Activated CD4-positive, alpha-beta memory T cell treated with anti-CD3 and anti-CD28 coated beads for 36 hours (primary cell): ENCODE results near the gene WDR31. TPM values are rescaled to one million over a fixed set of nuclear protein-coding genes. Genes with fewer than 3 reads are reported as not detected.
"Not testable (repeated sequence)": the region's sequence is repeated elsewhere in the genome, so short reads cannot be mapped to it uniquely, and the experiment has no call there.

Source experiments
- CTCF ChIA-PET: fragments of 350-600 bp; sonication (Branson Sonifier 250); formaldehyde crosslinking; loops from one replicate; lab custom pipeline; 2021; ENCODE audit warnings: antibody characterized with exemption, inconsistent platforms; lab: Charles Lee
- POLR2A ChIA-PET: fragments of 350-600 bp; sonication (Branson Sonifier 250); formaldehyde crosslinking; loops from one replicate; lab custom pipeline; 2021; ENCODE audit warnings: antibody characterized with exemption; lab: Charles Lee
- DNase-seq: peaks from one replicate; pipeline ENCODE4 v3.0.0-alpha.2; 2020
- H3K27ac Mint-ChIP-seq: one replicate; pipeline ENCODE4 v1.8.0; 2021; ENCODE audit warnings: mixed read lengths
- H3K27me3 Mint-ChIP-seq: one replicate; pipeline ENCODE4 v1.8.0; 2021; ENCODE audit warnings: mixed read lengths
- H3K36me3 Mint-ChIP-seq: one replicate; pipeline ENCODE4 v1.8.0; 2021; ENCODE audit warnings: mixed read lengths
- H3K4me1 Mint-ChIP-seq: one replicate; pipeline ENCODE4 v1.8.0; 2021; ENCODE audit warnings: low read depth, mixed read lengths
- H3K4me3 Mint-ChIP-seq: one replicate; pipeline ENCODE4 v1.8.0; 2021; ENCODE audit warnings: mild to moderate bottlenecking, mixed read lengths
- H3K9me3 Mint-ChIP-seq: one replicate; pipeline ENCODE4 v1.8.0; 2021; ENCODE audit warnings: mixed read lengths
- intact Hi-C: fragments of 100-400 bp; cut with micrococcal nuclease; formaldehyde crosslinking; loops from one replicate; pipeline ENCODE4 v1.15.1; 2023
- total RNA-seq, 2 experiments: library from RNA; stranded (reverse); gene quantifications; one replicate each; pipeline ENCODE4 v1.2.3, GENCODE V29; 2021

The WDR31 gene
- total RNA-seq = 1 to 10 TPM; 1.6 to 2.4 TPM

GRCh38 chr9:113340011-113340699, at the start of gene WDR31:
WDR31 (minus strand) TSS chr9:113340275; CDS start chr9:113332022, 8,253 bp downstream.
- intact Hi-C loops = loop anchor here (1.0 to 10.0 kb wide), 6 partner anchors 8 to 175 kb away; partner anchors contain the start of genes C9orf43, CDC26, FKBP15 and HDHD3
- ChIA-PET POLR2A (interaction anchor here (0.7 to 3.6 kb wide), 8 partner anchors 10 to 177 kb away, joined by 3 to 19 read pairs (median 5); partner anchors contain the start of genes ALAD, BSPRY, C9orf43 and FKBP15), CTCF (interaction anchor here (0.6 to 2.1 kb wide), 9 partner anchors 8 to 1805 kb away, joined by 3 to 11 read pairs (median 3); partner anchors contain the start of genes ALAD, BSPRY, CDC26 and PRPF4)
- Mint-ChIP-seq H3K27me3 (no peaks in the 10 kb centered on the region), H3K36me3 (no peaks in the 10 kb centered on the region), H3K4me3 (peak within 1 kb of the TSS; percentile 72), H3K27ac (no peak within 1 kb of the TSS), H3K4me1 (peaks cover 27% of the 10 kb centered on the region), H3K9me3 (no peaks in the 10 kb centered on the region)
- peak; percentile 88 for DNase-seq

DNA sequence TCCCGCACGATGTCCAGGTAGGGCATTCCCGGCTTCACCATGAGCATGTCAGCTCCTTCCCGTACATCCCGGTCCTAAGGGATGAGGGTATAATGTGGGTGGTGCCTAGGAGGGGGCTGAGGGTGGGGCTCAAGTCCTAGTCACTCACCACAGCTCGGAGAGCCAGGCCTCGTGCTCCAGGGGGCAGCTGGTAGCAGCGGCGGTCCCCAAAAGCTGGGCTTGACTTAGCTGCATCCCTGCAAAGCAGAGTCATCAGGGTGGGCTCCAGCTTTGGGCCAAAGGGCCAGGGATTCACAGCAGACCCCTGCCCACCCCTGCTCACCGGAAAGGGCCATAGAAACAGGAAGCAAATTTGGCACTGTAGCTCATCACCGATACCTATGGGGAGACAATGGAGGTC, 49.4 kb upstream of the WDR31 start:
- Mint-ChIP-seq H3K9me3 (no peaks in the 10 kb centered on the region), H3K27ac (no peak overlapping the region), H3K4me3 (no peak overlapping the region), H3K4me1 (no peaks in the 10 kb centered on the region), H3K27me3 (no peaks in the 10 kb centered on the region), H3K36me3 (peaks cover 14% of the 10 kb centered on the region)
- intact Hi-C loops = no loop called here
- DNase-seq = no peak
- CTCF ChIA-PET = no interaction called here
- POLR2A ChIA-PET = interaction anchor here (1.0 kb wide), 1 partner anchor 21 kb away, joined by 3 read pairs; the partner anchor contains the start of genes C9orf43 and POLE3

DNA sequence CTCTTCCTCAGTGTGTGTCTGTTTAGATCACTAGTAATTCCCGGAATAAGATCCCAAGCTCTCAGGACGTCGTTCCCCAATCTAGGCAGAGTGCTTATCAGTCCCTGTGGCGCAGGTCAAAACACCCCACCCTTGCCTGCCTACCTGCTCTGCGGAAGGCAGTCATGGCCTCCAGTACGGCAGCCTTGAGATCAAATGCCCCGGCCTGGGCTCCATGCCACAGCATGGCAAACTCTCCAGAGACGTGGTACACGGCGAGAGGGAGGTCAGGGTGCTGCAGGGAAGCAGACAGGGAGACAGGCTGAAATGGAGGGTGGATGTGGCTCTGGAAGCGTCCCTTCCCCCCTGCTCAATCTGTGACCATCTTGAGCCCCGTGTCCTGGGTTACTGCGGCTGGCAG, 48.8 kb upstream of the WDR31 start:
- no peaks in the 10 kb centered on the region for H3K4me1 Mint-ChIP-seq
- ChIA-PET CTCF (no interaction called here), POLR2A (interaction anchor here (1.0 kb wide), 1 partner anchor 21 kb away, joined by 3 read pairs; the partner anchor contains the start of genes C9orf43 and POLE3)

DNA sequence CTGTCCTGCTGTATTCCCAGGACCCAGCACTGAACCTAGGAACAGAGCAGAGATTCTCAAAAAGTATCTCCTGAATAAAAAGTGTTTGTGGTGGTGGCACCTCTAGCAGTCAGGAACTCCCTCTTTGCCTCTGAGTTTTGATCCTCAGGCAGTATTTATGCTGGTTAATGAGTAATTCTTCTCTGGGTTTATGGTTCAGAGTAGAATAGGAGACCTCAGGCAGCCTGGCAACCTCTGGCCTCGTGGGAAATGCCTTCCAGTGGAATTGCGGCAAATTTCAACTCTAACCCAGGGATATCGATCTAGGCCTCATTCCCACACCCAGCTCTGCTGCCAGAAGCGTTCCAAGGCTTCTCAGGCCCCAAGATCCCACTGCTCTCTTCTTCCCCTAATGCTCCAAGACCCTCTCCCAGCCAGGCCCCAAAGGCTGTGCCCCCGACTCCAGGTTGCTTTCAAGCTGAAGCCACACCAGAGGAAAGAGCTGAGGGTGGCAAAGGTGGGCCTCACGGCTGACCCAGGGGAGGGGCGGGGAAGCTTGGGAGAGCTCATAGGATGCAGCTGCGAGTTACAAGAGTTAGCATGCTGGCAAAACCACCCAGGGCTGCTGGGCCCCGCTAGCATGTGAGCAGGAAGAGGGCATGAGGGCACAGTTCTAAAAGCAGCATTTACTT, 47.6 kb upstream of the WDR31 start:
- POLR2A ChIA-PET = no interaction called here

More for the DNA sequence above, 48.8 kb upstream of the WDR31 start:
- intact Hi-C loops = no loop called here
- Mint-ChIP-seq H3K9me3 (no peaks in the 10 kb centered on the region), H3K27ac (no peak overlapping the region), H3K36me3 (peaks cover 14% of the 10 kb centered on the region), H3K27me3 (no peaks in the 10 kb centered on the region), H3K4me3 (no peak overlapping the region)
- no peak for DNase-seq

GRCh38 chr9:113386571-113387393, 46.7 kb upstream of the WDR31 start:
- intact Hi-C loops = no loop called here
- H3K36me3 Mint-ChIP-seq = peaks cover 14% of the 10 kb centered on the region

More for the DNA sequence above, 47.6 kb upstream of the WDR31 start:
- no peaks in the 10 kb centered on the region for H3K27me3 Mint-ChIP-seq
- H3K27ac Mint-ChIP-seq = no peak overlapping the region
- H3K36me3 Mint-ChIP-seq = peaks cover 14% of the 10 kb centered on the region
- no peak for DNase-seq
- H3K9me3 Mint-ChIP-seq = no peaks in the 10 kb centered on the region
- no peaks in the 10 kb centered on the region for H3K4me1 Mint-ChIP-seq
- intact Hi-C loops = no loop called here
- H3K4me3 Mint-ChIP-seq = no peak overlapping the region
- CTCF ChIA-PET = interaction anchor here (1.9 kb wide), 1 partner anchor 13 kb away, joined by 4 read pairs; the partner anchor contains the start of gene ALAD

GRCh38 chr9:113381909-113382411, 41.9 kb upstream of the WDR31 start:
- POLR2A ChIA-PET = no interaction called here
- no peak for DNase-seq
- Mint-ChIP-seq H3K27ac (no peak overlapping the region), H3K9me3 (no peaks in the 10 kb centered on the region), H3K4me1 (peaks cover 6% of the 10 kb centered on the region), H3K36me3 (peaks cover 3% of the 10 kb centered on the region), H3K27me3 (no peaks in the 10 kb centered on the region), H3K4me3 (no peak overlapping the region)
- intact Hi-C loops = no loop called here
- CTCF ChIA-PET = no interaction called here

More at GRCh38 chr9:113386571-113387393, 46.7 kb upstream of the WDR31 start:
- no peak for DNase-seq
- H3K4me1 Mint-ChIP-seq = no peaks in the 10 kb centered on the region
- POLR2A ChIA-PET = no interaction called here
- CTCF ChIA-PET = interaction anchor here (0.6 to 1.9 kb wide), 2 partner anchors 14 to 37 kb away, joined by 3 to 4 read pairs; partner anchors contain the start of gene ALAD
- no peaks in the 10 kb centered on the region for H3K9me3 Mint-ChIP-seq
- H3K27ac Mint-ChIP-seq = no peak overlapping the region
- no peak overlapping the region for H3K4me3 Mint-ChIP-seq
- H3K27me3 Mint-ChIP-seq = no peaks in the 10 kb centered on the region

- POLR2A ChIA-PET, H3K27me3 Mint-ChIP-seq, H3K36me3 Mint-ChIP-seq, H3K4me3 Mint-ChIP-seq, H3K4me1 Mint-ChIP-seq, H3K9me3 Mint-ChIP-seq, intact Hi-C loops, H3K27ac Mint-ChIP-seq, CTCF ChIA-PET, DNase-seq: not testable (repeated sequence)
Observed at GRCh38 chr9:113381441-113381840, 41.4 kb upstream of the WDR31 start.

DNA sequence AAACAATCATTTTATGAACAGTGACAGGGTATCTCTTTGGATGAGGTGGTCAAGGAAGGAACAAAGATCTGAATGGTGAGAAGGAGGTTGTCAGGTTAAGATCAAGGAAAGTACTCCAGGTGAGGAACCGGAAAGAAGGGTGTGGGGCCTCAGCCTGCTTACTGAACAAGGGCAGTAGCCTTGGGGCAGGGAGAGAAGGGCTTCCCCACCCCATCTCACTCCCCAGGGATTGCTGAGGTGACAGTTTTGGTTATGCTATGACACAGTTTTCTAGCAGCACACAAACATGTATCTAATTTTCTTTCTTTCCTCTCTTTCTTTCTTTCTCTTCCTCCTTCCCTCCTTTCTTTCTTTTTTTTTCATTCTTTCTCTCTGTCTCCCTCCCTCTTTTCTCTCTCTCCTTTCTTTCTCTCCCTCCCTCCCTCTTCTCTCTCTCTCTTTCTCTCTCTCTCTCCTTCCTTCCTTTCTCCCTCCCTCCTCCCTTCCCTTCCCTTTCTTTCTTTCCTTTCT, 40.8 kb upstream of the WDR31 start:
- no peak overlapping the region for H3K27ac Mint-ChIP-seq
- H3K36me3 Mint-ChIP-seq = no peaks in the 10 kb centered on the region
- H3K4me1 Mint-ChIP-seq = peaks cover 6% of the 10 kb centered on the region
- H3K4me3 Mint-ChIP-seq = no peak overlapping the region
- ChIA-PET CTCF (no interaction called here), POLR2A (no interaction called here)
- H3K27me3 Mint-ChIP-seq = no peaks in the 10 kb centered on the region
- intact Hi-C loops = no loop called here
- no peaks in the 10 kb centered on the region for H3K9me3 Mint-ChIP-seq
- DNase-seq = peak; percentile 44

- CTCF ChIA-PET = not testable (repeated sequence)
Observed at GRCh38 chr9:113379829-113380210, 39.7 kb upstream of the WDR31 start.

GRCh38 chr9:113379094-113379828, 39.2 kb upstream of the WDR31 start:
- CTCF ChIA-PET, intact Hi-C loops, H3K4me3 Mint-ChIP-seq, H3K27ac Mint-ChIP-seq, H3K27me3 Mint-ChIP-seq, H3K36me3 Mint-ChIP-seq, POLR2A ChIA-PET, H3K9me3 Mint-ChIP-seq, DNase-seq: not testable (repeated sequence)
- H3K4me1 Mint-ChIP-seq = peaks cover 17% of the 10 kb centered on the region

More at GRCh38 chr9:113379829-113380210, 39.7 kb upstream of the WDR31 start:
- H3K27ac Mint-ChIP-seq, H3K9me3 Mint-ChIP-seq, H3K27me3 Mint-ChIP-seq, intact Hi-C loops, POLR2A ChIA-PET, DNase-seq, H3K36me3 Mint-ChIP-seq, H3K4me3 Mint-ChIP-seq: not testable (repeated sequence)
- peaks cover 16% of the 10 kb centered on the region for H3K4me1 Mint-ChIP-seq
